Glomerular visceral epithelial cell (primary cell): ENCODE results near the gene RHBDL2.
"Not testable (repeated sequence)": the region's sequence is repeated elsewhere in the genome, so short reads cannot be mapped to it uniquely, and the experiment has no call there.

Source experiments
- DNase-seq: peaks from one replicate; pipeline ENCODE4 v3.0.0-alpha.2; 2016; ENCODE audit errors: extremely low spot score

The RHBDL2 gene

DNA sequence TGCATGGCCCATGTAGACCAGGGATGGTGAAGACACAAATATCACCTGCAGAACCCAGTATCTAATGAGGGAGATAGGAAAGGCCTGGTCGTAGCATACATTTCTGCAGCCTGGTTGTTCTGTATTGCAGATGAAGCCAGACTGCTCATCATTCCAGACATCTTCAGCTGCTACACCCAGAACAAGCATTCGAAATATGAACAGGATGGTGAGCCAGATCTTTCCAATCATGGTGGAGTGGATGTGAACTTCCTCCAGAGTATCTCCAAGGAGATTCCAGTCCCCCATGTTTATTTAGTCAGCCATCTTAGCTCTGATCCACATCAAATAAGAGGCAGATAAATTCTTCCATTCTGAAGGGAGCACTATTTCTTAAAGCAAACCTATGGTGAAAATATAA lies 65.8 kb downstream of the RHBDL2 start:
- DNase-seq = no peak

DNA sequence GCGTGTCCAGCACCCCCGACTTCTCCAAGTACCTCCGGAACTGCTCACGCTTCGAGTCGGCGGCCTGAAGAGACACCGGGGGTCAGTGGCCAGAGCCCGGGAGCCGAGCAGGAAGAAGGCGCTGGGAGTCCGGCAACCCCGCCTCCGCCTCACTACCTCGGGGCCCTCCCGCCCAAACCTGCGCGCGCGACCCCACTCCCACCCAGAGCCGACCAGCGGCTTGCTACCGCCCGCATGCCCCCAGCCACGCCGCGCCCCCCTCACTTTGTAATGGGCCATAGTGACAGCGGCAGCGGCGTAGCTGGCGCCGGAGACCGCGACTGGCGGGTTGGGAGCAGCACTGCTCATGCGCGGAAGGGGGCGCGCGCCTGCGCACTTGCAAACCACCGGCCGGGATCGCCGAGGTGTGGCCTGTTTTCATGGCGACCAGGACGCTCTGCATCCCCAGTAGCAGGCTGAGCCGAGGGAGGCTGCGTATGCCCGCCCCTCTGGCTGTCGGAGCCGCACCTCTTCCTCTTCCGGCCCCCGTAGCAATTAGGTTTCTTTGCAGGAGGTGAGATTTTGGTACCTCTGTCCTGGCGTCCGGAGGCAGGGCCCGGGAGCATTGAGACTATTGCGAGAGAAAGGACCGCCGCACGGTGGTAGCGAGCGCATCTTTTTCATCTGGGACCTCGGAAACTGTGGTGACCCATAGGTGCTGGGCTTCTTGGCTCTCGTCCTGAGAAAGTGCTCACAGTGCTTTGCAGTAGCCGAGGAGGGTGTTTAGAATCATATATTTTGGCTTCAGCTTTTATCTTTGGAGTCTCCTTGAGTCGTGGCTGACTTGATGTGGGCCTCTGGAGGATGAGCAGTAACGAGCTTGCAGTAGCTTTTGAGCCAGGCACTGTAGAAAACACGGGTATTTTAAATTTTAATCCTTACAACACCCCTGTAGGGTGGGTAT lies 68.3 kb downstream of the RHBDL2 start, which contains the start of gene MYCBP:
MYCBP (minus strand) TSS at position 322 of the 943 bp plus-strand sequence; CDS start at position 279, 43 bp downstream.
- peak; percentile 97 for DNase-seq

DNA sequence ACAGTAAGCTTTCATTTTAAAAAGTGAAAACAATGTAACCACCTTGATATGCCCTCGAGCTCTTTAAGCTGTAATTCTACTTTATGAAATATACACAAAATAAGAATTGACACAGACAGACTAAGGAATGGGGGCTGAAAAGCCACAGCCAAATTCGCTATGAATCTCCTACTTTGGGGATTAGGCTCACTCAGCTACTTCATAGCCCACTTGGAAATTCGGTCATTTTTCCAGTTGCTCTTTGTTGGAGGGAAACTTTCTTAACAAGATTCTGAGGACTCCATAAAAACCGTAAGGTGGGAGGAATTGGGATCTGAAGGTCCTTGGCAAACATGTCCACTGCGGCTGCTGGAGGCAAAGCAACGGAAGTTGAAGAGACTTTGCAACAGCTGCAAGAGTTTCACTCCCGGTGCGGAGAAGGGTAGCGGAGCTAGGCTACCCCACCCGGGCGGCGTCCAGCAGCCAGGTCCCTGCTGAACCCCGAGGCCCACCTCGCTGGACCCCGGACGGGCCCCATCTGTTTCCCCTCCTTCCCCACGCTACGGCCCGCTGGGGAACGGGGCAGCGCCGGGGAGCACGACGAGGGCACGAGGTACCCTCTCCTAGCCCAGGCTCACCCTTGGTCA lies 69.1 kb downstream of the RHBDL2 start:
- peak; percentile 5 for DNase-seq

DNA sequence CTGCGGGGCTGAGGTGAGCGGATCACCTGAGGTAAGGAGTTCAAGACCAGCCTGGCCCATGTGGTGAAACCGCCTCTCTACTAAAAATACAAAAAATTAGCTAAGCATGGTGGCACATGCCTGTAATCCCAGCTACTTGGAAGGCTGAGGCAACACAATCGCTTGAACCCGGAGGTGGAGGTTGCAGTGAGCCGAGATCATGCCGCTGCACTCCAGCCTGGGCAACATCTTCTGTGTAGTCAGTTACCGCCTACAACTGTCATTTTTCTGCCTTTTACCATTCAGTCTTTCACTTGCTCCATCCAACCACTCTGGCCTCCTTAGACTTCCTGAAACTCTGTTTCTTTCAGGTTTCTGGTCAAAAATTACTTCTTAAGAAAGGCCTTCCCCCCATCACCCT lies 70.6 kb downstream of the RHBDL2 start:
- DNase-seq = no peak

DNA sequence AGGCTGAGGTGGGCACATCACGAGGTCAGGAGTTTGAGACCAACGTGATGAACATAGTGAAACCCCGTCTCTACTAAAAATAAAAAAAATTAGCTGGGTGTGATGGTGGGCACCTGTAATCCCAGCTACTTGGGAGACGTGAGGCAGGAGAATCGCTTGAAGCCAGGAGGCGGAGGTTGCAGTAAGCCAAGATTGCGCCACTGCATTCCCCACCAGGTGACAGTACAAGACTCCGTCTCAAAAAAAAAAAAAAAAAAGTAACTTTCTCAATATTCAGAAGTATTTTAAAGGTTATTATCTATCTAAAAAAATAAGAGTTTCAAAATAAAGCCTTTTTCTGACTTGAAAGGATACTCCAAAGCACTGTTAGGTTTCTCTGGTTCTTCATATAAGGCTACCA lies 74.4 kb downstream of the RHBDL2 start:
- DNase-seq = no peak

DNA sequence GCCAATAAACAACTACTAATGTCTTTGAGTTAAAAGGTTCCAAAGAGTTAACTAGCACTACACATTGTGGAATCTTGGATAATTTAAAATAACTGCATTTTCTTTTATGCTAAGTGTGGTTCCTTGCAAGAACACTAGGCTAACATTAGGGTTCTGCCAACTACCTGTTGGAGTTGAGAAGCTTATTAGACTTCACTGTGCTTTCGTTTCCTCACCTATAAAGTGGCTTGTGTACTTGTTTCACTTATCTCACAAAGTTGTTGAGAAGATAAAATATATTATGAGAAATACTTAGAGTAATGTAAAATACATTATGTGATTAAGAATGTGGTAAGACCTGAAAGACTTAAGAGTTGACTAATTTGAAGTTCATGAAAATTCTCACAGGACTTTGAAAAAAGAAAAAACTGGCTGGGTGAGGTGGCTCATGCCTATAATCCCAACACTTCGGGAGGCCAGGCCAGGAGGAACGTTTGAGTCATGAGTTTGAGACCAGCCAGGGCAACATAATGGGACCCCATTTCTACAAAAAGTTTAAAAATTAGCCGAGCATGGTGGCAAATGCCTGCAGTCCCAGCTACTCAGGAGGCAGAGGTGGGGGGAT lies 76.4 kb downstream of the RHBDL2 start:
- DNase-seq = no peak

DNA sequence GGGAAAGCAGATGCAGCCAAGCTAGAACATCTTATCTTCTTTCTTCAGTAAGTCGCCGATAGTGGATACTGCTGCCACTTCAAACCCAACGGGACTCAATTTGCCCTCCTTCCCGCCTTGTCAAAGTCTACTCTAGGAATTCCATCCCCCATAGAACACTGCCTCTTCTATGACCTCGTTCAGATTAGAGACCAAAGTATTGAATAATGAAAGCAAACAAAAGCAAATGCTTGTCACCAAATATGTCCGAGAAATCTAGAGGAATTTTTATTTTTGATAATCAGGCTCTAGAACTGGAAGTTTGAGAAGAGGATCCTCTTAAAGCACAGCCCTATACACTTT lies 81.2 kb downstream of the RHBDL2 start:
- DNase-seq = peak; percentile 5

DNA sequence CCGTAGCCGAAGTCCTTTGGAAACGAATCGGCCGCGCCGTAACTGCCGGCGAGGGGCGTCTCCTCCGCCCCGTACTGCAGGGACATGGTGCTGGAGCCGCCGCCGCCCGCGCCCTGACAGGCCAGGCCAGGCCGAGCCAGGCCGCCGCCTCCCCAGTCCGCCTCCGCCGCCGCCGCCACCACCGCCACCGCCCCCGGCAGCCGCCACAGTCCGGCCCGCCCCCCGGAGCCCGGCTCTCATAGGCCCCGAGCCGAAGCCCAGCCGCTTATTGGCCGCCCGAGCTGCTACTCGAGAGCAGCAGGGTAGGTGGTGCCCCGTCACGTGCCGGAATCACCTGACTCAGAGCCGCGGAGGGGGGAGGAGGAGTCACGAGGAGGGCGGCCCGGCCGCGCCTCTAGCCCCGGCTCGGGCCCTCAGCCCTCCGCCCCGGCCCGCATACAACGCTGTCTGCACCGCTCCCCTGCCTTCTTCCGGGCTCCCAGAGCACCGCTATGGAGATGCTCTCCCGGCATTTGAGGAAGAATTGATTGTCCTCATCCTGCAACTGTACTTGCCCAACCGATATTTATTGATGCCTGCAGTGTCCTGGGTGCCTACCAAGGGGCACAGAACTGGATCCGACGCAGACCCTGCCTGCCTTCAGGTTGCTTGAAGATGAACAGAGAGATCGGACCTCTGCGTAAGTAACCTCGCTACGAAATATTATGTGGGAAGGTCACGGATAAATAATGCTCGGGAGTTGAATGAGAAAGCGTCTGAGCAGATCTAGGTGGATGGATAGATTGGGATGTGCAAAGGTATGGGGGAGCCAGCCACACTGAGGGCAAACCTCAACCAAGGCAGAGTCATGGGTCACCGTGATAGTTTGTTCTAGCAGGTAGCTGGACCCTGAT lies 81.8 kb downstream of the RHBDL2 start, which contains the start of gene RRAGC:
RRAGC (minus strand) TSS at position 212 of the 893 bp plus-strand sequence; CDS start at position 86, 126 bp downstream.
- peak; percentile 99 for DNase-seq

DNA sequence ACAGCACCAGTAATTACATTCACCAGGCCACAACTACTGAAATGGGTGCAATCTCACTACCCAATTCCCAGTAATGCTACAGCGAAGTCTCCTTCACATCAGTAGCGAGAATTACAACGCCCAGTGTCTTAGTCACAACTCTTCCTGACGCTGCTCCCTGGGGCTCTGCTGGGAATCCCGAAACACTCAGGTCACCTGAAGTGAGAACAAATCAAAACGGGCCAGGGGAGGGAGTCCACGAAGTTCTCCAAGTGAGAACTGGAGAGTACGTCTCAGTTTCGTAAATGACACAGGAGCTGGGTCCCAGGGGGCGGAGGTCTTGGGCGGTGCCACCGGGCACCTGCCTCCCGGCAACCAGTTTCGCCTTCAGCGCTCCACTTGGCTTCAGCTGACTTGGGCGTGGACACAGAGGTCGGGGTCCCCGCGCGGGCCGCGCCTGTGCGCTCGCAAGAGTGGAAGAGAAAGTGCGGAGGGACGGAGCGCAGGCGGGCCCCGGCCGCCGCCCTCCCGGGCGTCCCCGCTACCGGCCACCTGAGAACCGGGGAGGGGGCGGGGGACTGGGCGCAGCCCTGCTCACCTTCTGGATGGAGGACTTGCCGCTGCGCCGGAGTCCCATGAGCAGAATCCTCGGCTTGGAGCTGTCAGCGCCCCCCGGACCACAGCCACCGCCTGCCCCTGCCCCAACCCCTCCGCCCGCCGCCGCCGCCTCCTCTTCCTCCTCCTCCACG lies 82.6 kb downstream of the RHBDL2 start:
- peak; percentile 66 for DNase-seq

DNA sequence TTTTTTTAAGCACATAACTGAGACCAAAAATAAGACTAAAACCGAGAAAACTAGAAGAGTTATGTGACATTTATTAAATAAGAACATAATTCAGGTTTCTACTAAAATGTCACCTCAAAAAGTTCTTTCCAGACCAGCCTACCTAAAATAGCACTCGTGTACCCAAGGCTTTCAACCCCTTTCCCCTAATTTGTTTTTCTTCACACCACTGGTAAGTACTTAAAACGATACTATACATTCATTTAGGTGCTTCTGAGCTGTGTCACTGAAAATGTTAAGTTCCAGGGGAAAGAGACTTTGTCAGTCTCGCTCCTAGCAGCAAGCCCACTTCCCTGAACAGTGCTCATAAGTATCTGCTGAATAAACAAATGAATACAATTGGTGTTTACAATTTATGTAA lies 88.8 kb downstream of the RHBDL2 start:
- no peak for DNase-seq

DNA sequence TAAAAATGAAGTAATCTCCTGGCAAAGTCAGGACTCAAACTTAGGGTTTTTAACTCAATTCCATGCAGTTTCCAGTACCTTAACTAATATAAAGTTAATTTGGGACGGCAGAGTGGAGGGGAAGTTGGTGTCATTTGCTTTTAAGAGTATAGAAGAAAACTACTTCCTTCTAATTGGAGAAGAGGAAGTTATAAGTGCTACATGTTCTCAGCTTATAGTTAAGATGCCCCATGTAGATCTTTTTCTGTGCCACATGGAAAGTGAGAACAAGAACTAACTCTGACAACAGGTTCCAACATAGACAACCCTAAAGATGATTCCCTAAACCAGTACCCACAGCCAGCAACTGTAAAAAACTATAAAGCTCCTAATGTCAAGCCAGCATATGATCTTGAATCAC lies 93.6 kb downstream of the RHBDL2 start:
- no peak for DNase-seq

DNA sequence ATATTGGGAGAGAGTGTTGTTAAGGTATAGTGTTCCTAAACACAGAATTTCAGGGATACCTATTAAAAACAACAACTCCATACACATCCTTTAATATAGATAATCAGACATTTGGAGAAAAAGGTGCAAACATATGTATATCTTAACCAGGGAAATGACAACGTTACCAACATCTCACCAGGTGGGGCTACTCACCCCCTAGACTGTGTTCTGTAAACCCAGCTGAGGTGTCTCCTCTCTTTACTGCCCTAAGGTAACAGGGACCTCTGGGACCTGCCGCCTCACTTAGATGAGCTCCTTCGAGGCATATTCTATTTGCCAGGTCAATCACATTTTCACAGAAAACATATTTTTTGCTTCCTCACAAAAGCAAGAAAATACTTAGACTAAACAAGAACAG lies 95.4 kb downstream of the RHBDL2 start:
- no peak for DNase-seq

DNA sequence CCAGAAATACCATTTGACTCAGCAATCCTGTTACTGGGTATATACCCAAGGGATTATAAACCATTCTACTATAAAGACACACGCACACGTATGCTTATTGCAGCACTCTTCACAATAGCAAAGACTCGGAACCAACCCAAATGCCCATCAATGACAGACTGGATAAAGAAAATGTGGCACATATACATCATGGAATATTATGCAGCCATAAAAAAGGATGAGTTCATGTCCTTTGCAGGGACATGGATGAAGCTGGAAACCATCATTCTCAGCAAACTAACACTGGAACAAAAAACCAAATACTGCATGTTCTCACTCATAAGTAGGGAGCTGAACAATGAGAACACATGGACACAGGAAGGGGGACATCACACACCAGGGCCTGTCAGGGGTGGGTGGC lies 96.5 kb downstream of the RHBDL2 start:
- not testable (repeated sequence) for DNase-seq

DNA sequence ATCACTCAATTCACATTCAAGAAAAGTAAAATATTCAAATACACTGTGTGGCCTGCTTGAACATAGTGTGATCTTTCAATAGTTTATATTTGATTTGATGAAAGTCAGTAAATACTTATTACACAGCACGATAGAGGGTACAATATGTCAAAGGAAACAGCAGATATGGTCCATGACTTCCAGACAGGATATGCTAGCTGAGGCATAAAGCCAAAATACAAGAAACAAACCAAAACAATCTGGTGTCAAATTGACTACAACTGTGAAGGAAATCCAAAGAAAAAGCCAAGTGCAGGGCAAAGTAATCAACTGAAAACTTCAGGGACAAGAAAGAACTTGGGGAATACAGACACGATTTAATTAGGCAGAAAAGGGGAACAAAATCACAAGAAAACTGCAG lies 101.3 kb downstream of the RHBDL2 start:
- no peak for DNase-seq

DNA sequence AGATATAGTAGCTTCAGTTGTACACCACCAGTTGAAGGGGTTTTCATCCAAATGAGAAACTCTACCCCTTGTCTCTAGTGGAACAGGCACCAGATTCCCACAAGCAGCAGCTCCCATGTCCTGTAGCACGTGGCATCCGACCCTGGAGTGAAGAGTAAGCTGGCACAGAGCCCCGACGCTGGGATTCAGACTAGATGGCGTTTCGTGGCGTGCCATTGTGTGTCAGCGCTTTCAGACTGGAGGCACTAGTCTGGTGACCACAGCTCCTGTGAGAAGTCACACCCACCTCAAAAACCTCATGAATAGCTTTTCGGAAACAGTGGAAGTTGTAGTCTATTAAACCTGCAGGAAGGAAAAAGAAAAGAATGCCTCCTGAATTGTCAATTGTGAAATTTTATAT lies 102.3 kb downstream of the RHBDL2 start:
- no peak for DNase-seq

DNA sequence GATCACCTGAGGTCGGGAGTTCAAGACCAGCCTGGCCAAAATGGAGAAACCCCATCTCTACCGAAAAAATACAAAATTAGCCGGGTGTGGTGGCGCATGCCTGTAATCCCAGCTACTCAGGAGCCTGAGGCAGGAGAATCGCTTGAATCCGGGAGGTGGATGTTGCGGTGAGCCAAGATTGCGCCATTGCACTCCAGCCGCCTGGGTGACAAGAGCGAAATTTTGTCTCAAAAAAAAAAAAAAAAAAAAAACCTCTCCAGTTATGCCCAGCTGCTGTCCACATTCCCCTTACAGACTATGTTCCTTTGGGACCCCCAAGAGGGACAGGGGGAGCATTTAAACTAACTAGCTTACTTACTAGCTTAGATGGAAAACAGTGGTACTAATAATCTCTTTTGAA lies 105.3 kb downstream of the RHBDL2 start:
- not testable (repeated sequence) for DNase-seq
